ENCODE measurements around the gene SLC35A5.

Gene SLC35A5

DNA sequence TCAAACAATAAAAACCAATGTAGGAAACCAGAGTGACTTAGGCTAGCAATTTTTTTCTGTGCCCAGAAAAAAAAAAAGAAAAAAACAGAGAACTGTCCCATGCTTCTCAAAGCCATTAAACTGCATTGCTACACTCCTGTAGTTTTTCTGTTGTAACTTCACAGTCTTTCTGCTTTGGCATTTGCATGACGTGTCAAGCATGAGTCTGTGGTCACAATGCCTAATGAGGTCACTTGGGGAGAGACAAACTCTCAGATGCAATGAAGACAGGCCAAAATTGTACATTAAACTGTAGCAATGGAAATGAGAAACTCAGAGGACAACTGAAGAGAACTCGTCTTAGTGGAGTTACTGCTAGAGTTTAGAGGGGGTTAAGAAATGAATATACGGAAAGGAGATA lies 48.3 kb downstream of the SLC35A5 start:
- DNase-seq (ENCODE audit: low spot score), result no peak
- TF ChIP-seq, protein P1, sequence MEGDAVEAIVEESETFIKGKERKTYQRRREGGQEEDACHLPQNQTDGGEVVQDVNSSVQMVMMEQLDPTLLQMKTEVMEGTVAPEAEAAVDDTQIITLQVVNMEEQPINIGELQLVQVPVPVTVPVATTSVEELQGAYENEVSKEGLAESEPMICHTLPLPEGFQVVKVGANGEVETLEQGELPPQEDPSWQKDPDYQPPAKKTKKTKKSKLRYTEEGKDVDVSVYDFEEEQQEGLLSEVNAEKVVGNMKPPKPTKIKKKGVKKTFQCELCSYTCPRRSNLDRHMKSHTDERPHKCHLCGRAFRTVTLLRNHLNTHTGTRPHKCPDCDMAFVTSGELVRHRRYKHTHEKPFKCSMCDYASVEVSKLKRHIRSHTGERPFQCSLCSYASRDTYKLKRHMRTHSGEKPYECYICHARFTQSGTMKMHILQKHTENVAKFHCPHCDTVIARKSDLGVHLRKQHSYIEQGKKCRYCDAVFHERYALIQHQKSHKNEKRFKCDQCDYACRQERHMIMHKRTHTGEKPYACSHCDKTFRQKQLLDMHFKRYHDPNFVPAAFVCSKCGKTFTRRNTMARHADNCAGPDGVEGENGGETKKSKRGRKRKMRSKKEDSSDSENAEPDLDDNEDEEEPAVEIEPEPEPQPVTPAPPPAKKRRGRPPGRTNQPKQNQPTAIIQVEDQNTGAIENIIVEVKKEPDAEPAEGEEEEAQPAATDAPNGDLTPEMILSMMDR (IDR thresholded peaks at IDR 0.05; ENCODE audit: extremely low read depth, missing control alignments), result no peak

DNA sequence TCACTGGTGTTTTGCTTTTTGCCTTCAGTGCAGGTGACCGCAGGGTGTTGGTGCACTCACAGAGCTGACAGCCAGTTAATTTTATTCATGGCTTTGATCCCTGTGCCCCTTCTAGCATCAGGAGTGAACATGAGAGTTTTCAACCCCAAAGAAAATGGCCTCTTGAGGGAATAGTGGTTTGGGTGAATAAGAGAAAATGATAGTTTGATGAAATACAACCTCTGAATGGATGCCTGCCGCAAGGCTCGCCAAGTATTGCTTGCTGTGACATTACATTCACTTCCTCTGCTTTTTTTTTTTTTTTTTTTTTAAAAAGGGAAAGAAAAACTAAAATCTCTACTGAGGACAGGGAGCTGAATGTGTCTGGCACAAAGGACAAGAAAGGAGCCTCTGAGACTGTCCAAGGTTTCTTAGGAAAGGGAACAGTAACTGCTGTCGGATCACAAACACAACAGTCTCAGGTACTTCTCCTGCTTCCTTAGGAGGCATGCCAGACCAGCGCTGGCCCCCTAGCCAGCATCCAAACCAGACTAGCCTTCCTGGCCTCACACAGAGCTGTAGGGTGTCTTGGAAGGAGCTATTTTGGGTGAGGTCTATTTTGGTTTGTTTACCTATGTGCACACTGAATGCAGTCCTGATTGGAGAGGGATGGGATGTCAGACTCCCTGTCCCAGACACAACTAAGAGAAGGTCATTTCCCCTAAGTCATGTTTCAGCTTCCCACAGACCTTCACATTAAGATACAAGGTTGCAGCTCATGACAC lies 50.1 kb downstream of the SLC35A5 start:
- DNase-seq (ENCODE audit: low spot score), result no peak
- TF ChIP-seq, protein P1 (IDR thresholded peaks at IDR 0.05; ENCODE audit: extremely low read depth, missing control alignments), result no peak

DNA sequence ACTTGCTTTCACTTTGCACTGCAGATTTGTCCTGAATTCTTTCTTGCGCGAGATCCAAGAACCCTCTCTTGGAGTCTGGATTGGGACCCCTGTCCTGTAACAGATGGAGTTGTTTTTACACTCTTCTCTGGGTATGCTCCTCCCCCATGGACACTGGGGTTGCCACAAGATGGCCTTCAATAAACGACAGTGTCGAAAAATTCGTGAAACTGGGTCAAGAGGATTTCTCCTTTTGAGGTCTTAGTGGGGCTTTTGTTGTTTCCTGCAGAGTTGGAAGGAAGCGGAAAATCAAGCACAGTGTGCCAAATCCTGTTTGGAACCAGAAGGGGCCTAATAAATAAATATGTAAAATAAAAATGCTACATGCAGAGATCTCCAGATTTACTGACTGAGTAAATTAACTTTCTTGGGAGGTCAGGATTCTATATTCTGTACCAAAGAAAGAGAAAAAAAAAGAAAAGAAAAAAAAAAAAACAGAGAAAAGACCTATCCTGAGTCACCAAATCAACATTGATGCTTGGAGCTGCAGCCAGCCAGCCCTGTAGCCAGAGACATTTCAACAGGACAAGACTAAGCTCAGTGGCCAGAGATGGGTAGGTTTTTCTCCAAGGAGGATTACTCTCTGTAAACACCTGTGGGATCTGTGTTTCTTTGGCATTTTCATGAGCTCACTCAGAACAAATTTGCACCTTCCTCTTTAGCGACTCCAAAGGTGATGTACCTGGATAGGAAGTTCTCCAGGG lies 54.3 kb downstream of the SLC35A5 start:
- TF ChIP-seq, protein P1 (IDR thresholded peaks at IDR 0.05; ENCODE audit: extremely low read depth, missing control alignments), result no peak
- no peak for DNase-seq (ENCODE audit: low spot score)

DNA sequence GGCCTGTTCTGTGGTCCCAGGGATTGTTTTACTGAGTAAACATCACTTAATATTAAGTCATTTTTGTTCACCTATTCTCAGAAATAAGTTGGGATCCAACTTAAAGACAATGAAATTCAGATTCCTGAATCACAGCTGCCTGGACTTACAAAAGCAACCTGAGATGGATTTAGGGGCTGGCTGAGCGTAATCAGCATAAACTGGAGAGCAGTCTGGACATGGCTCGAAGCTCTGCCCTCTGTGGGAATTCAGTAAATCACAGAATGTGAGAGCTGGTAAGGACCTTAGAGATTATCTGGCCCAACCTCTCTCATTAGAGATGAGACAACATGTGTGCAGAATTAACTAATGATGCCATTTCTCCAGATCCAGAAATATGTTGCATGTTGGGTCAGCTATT lies 55.4 kb downstream of the SLC35A5 start:
- no peak for DNase-seq (ENCODE audit: low spot score)

DNA sequence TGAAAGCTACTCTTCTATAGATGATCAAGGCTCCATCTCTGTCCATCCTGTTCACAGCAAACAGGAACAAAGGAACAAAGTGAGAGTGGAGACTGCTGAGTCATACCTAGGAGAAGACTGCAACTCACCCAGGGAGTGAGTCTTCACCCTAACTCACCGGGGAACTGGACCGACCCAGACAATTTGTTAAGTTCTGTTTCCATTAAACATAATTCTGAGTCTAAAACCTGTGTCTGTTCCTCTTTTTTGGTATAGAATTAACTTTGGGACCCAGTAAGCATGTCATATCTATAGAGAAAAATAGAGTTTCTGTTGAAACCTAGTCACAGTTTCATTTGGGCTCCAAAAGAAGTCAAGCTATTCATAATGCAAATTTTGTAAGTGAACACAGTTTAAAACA lies 57.5 kb downstream of the SLC35A5 start:
- TF ChIP-seq, protein P1 (IDR thresholded peaks at IDR 0.05; ENCODE audit: extremely low read depth, missing control alignments), result no peak
- DNase-seq (ENCODE audit: low spot score), result no peak

More for the DNA sequence above, 55.4 kb downstream of the SLC35A5 start:
- TF ChIP-seq, protein P1 (IDR thresholded peaks at IDR 0.05; ENCODE audit: extremely low read depth, missing control alignments), result no peak

DNA sequence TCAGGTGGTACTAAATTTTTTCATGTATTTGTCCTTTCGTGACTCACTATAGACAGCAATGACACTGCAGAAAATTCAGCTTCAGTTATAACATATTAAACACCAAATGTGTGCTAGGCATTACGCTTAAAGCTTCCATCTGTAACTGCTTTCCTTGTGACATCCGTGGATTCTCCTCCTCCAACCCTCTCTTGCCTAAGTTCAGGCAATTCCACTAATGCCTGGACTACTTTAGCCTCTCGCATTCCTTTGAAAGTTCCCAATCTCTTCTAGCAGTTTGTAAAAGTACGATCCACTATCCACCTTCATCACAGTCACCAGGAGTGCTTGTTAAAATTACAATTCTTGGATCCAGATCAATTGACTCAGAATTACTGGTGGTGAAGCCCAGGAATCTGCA lies 61.4 kb downstream of the SLC35A5 start:
- TF ChIP-seq, protein P1 (IDR thresholded peaks at IDR 0.05; ENCODE audit: extremely low read depth, missing control alignments), result no peak
- DNase-seq (ENCODE audit: low spot score), result no peak

DNA sequence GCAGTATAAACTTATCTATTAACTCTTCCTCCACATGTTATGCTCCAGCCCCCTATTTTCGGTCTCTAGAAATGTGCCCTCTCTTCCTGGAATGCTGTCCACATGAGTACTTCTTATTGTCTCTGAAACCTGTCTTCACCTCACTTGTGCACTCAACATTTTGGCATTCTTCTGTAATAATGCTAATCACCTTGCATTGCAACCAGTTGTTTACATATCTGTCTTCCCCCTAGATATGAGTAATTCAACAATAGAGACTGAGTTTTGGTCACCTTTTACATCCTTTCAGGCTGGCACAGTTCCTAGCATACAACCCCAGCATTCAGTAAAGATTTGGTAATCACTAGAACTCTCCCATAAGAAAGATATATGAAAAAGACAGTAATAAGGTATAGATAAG lies 61.9 kb downstream of the SLC35A5 start:
- TF ChIP-seq, protein P1 (IDR thresholded peaks at IDR 0.05; ENCODE audit: extremely low read depth, missing control alignments), result no peak
- no peak for DNase-seq (ENCODE audit: low spot score)

Data from GM20000 (cell line).